GM23338 (cell line): Measurements from ENCODE around the gene ADAMTS14.

Experiments used
- CREB1 ChIP-seq: fragments of 250-450 bp; sonication (Bioruptor Pico); IDR thresholded peaks from 2 replicates; pipeline ENCODE4 v1.5.0; 2020; ENCODE audit warnings: low read depth, mild to moderate bottlenecking, moderate library complexity
- EZH2 ChIP-seq: fragments of 200-600 bp; sonication (generic); IDR thresholded peaks from one replicate; pipeline ENCODE4 v1.8.0; 2017; ENCODE audit warnings: antibody characterized with exemption, mild to moderate bottlenecking, low read depth; ENCODE audit not compliant: unreplicated experiment
- EZH2phosphoT487 ChIP-seq: fragments of 200-600 bp; sonication (generic); IDR thresholded peaks from one replicate; pipeline ENCODE4 v1.8.1; 2018; ENCODE audit warnings: antibody characterized with exemption; ENCODE audit not compliant: unreplicated experiment
- JUNB ChIP-seq: IDR thresholded peaks from one replicate; pipeline ENCODE4 v1.6.1; 2016; ENCODE audit warnings: antibody characterized with exemption; ENCODE audit not compliant: unreplicated experiment
- NANOG ChIP-seq: IDR thresholded peaks from 2 replicates; pipeline ENCODE4 v1.6.1; 2016; ENCODE audit warnings: antibody characterized with exemption, borderline replicate concordance
- POLR2AphosphoS5 ChIP-seq: IDR thresholded peaks from 2 replicates; pipeline ENCODE4 v1.6.1; 2016; ENCODE audit warnings: antibody characterized with exemption, low read depth
- STAT1 ChIP-seq: IDR thresholded peaks from one replicate; pipeline ENCODE4 v1.6.1; 2016; ENCODE audit warnings: antibody characterized with exemption; ENCODE audit not compliant: unreplicated experiment
- ZNF114 ChIP-seq: fragments of 250-450 bp; sonication (Bioruptor Pico); IDR thresholded peaks from 2 replicates; pipeline ENCODE4 v1.5.0; 2020; ENCODE audit warnings: mild to moderate bottlenecking, moderate library complexity
- ZNF331 ChIP-seq: fragments of 250-450 bp; sonication (Bioruptor Pico); IDR thresholded peaks from 2 replicates; pipeline ENCODE4 v1.5.0; 2020; ENCODE audit warnings: low read depth, mild to moderate bottlenecking, moderate library complexity
- TF ChIP-seq, protein P1 (sequence below), 2 experiments: fragments of 200-600 bp in 1 of 2; sonication (generic) in 1 of 2; conservative IDR thresholded peaks; 2 replicates each; pipeline versions ENCODE4 v1.5.1 to v1.6.1; 2016 to 2017; ENCODE audit warnings: antibody characterized with exemption in 2 of 2, low read depth in 2 of 2, mild to moderate bottlenecking in 2 of 2, moderate library complexity in 1 of 2
- TF ChIP-seq, protein P2 (sequence below): IDR thresholded peaks from one replicate; pipeline ENCODE4 v1.6.1; 2018; ENCODE audit warnings: antibody characterized with exemption; ENCODE audit not compliant: unreplicated experiment
- TF ChIP-seq, protein P3 (sequence below): IDR thresholded peaks from 2 replicates; pipeline ENCODE4 v1.6.1; 2016; ENCODE audit warnings: antibody characterized with exemption
- TF ChIP-seq, protein P4 (sequence below): fragments of 250-450 bp; sonication (Bioruptor Pico); IDR thresholded peaks from 2 replicates; pipeline ENCODE4 v1.5.0; 2020; ENCODE audit warnings: mild to moderate bottlenecking, moderate library complexity

DNA sequence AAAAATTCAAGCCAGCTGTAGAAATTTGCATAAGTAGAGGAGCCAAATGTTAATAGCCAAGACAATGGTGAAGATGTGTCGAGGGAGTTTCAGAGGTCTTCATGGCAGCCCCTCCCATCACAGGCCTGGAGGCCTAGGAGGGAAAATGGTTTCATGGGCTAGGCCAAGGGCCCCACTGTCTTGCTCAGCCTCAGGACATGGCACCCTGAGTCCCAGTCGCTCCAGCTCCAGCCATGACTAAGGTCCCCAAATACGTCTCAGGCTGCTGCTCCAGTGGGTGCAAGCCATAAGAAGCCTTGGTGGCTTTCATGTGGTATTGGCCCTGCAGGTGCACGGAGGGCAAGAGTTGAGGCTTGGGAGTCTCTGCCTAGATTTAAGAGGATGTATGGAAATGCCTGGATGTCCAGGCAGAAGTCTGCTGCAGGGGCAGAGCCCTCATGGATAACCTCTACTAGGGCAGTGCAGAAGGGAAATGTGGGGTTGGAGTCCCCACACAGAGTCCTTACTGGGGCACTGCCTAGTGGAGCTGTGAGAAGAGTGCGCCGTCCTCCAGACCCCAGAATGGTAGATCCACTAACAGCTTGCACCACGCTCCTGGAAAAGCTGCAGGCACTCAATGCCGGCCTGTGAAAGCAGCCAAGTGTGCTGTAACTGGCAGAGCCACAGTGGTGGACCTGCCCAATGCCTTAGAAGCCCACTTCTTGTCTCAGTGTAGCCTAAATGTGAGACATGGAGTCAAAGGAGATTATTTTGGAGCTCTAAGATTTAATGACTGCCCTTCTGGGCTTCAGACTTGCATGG is 93.7 kb downstream of the ADAMTS14 start:
- TF ChIP-seq, protein P1, sequence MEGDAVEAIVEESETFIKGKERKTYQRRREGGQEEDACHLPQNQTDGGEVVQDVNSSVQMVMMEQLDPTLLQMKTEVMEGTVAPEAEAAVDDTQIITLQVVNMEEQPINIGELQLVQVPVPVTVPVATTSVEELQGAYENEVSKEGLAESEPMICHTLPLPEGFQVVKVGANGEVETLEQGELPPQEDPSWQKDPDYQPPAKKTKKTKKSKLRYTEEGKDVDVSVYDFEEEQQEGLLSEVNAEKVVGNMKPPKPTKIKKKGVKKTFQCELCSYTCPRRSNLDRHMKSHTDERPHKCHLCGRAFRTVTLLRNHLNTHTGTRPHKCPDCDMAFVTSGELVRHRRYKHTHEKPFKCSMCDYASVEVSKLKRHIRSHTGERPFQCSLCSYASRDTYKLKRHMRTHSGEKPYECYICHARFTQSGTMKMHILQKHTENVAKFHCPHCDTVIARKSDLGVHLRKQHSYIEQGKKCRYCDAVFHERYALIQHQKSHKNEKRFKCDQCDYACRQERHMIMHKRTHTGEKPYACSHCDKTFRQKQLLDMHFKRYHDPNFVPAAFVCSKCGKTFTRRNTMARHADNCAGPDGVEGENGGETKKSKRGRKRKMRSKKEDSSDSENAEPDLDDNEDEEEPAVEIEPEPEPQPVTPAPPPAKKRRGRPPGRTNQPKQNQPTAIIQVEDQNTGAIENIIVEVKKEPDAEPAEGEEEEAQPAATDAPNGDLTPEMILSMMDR (conservative IDR thresholded peaks at IDR 0.05; ENCODE audit: low read depth in 2 of 2): no peak
- no peak for TF ChIP-seq POLR2AphosphoS5
- TF ChIP-seq EZH2phosphoT487: no peak
- TF ChIP-seq EZH2: no peak
- no peak for TF ChIP-seq CREB1 (CRISPR knock-in tag)
- TF ChIP-seq, protein P2, sequence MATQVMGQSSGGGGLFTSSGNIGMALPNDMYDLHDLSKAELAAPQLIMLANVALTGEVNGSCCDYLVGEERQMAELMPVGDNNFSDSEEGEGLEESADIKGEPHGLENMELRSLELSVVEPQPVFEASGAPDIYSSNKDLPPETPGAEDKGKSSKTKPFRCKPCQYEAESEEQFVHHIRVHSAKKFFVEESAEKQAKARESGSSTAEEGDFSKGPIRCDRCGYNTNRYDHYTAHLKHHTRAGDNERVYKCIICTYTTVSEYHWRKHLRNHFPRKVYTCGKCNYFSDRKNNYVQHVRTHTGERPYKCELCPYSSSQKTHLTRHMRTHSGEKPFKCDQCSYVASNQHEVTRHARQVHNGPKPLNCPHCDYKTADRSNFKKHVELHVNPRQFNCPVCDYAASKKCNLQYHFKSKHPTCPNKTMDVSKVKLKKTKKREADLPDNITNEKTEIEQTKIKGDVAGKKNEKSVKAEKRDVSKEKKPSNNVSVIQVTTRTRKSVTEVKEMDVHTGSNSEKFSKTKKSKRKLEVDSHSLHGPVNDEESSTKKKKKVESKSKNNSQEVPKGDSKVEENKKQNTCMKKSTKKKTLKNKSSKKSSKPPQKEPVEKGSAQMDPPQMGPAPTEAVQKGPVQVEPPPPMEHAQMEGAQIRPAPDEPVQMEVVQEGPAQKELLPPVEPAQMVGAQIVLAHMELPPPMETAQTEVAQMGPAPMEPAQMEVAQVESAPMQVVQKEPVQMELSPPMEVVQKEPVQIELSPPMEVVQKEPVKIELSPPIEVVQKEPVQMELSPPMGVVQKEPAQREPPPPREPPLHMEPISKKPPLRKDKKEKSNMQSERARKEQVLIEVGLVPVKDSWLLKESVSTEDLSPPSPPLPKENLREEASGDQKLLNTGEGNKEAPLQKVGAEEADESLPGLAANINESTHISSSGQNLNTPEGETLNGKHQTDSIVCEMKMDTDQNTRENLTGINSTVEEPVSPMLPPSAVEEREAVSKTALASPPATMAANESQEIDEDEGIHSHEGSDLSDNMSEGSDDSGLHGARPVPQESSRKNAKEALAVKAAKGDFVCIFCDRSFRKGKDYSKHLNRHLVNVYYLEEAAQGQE: no peak
- no peak for TF ChIP-seq STAT1
- no peak for TF ChIP-seq JUNB
- TF ChIP-seq, protein P3, sequence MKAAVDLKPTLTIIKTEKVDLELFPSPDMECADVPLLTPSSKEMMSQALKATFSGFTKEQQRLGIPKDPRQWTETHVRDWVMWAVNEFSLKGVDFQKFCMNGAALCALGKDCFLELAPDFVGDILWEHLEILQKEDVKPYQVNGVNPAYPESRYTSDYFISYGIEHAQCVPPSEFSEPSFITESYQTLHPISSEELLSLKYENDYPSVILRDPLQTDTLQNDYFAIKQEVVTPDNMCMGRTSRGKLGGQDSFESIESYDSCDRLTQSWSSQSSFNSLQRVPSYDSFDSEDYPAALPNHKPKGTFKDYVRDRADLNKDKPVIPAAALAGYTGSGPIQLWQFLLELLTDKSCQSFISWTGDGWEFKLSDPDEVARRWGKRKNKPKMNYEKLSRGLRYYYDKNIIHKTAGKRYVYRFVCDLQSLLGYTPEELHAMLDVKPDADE: no peak
- TF ChIP-seq, protein P4, sequence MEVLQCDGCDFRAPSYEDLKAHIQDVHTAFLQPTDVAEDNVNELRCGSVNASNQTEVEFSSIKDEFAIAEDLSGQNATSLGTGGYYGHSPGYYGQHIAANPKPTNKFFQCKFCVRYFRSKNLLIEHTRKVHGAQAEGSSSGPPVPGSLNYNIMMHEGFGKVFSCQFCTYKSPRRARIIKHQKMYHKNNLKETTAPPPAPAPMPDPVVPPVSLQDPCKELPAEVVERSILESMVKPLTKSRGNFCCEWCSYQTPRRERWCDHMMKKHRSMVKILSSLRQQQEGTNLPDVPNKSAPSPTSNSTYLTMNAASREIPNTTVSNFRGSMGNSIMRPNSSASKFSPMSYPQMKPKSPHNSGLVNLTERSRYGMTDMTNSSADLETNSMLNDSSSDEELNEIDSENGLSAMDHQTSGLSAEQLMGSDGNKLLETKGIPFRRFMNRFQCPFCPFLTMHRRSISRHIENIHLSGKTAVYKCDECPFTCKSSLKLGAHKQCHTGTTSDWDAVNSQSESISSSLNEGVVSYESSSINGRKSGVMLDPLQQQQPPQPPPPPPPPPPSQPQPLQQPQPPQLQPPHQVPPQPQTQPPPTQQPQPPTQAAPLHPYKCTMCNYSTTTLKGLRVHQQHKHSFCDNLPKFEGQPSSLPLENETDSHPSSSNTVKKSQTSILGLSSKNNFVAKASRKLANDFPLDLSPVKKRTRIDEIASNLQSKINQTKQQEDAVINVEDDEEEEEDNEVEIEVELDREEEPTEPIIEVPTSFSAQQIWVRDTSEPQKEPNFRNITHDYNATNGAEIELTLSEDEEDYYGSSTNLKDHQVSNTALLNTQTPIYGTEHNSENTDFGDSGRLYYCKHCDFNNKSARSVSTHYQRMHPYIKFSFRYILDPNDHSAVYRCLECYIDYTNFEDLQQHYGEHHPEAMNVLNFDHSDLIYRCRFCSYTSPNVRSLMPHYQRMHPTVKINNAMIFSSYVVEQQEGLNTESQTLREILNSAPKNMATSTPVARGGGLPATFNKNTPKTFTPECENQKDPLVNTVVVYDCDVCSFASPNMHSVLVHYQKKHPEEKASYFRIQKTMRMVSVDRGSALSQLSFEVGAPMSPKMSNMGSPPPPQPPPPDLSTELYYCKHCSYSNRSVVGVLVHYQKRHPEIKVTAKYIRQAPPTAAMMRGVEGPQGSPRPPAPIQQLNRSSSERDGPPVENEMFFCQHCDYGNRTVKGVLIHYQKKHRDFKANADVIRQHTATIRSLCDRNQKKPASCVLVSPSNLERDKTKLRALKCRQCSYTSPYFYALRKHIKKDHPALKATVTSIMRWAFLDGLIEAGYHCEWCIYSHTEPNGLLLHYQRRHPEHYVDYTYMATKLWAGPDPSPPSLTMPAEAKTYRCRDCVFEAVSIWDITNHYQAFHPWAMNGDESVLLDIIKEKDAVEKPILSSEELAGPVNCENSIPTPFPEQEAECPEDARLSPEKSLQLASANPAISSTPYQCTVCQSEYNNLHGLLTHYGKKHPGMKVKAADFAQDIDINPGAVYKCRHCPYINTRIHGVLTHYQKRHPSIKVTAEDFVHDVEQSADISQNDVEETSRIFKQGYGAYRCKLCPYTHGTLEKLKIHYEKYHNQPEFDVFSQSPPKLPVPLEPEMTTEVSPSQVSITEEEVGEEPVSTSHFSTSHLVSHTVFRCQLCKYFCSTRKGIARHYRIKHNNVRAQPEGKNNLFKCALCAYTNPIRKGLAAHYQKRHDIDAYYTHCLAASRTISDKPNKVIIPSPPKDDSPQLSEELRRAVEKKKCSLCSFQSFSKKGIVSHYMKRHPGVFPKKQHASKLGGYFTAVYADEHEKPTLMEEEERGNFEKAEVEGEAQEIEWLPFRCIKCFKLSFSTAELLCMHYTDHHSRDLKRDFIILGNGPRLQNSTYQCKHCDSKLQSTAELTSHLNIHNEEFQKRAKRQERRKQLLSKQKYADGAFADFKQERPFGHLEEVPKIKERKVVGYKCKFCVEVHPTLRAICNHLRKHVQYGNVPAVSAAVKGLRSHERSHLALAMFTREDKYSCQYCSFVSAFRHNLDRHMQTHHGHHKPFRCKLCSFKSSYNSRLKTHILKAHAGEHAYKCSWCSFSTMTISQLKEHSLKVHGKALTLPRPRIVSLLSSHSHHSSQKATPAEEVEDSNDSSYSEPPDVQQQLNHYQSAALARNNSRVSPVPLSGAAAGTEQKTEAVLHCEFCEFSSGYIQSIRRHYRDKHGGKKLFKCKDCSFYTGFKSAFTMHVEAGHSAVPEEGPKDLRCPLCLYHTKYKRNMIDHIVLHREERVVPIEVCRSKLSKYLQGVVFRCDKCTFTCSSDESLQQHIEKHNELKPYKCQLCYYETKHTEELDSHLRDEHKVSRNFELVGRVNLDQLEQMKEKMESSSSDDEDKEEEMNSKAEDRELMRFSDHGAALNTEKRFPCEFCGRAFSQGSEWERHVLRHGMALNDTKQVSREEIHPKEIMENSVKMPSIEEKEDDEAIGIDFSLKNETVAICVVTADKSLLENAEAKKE (CRISPR knock-in tag): no peak
- TF ChIP-seq NANOG: no peak
- TF ChIP-seq ZNF114 (CRISPR knock-in tag): no peak
- no peak for TF ChIP-seq ZNF331 (CRISPR knock-in tag)
